Sigmoid colon (tissue), 3 donors: Measurements from ENCODE around the gene GAMT.

Experiments used
- POLR2A ChIP-seq, 2 donors: fragments of 450-650 bp; IDR thresholded peaks; one replicate each; pipeline ENCODE4 v1.6.1; 2016; ENCODE audit warnings: antibody characterized with exemption in 2 of 2, mild to moderate bottlenecking in 2 of 2, moderate library complexity in 2 of 2
- TF ChIP-seq, protein P1 (sequence below), 4 experiments: fragments of 450-650 bp in 3 of 4; fragments of 200-600 bp in 1 of 4; IDR thresholded peaks; one replicate each; pipeline ENCODE4 v1.5.1; 2016 to 2019; ENCODE audit warnings: antibody characterized with exemption in 4 of 4, mild to moderate bottlenecking in 3 of 4, moderate library complexity in 2 of 4

DNA sequence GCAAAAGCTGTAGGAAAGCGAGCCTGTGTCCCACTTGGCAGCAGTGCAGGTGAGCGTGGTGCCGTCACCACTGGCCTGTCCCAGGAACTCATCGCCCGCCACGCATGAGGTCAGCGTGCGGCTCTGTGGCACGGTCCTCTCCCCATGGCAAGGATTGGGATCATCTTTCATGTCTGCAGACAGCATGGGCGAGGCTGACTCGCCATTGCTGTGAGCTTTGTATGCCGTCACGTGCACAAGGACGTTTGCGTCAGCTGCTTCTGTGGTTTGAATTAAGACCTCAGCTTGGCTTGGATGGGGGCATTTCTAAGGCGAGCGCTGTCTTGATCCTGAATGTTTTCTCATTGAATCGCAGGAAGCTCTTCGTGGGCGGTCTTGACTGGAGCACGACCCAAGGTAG lies 15.8 kb upstream of the GAMT start:
- TF ChIP-seq, protein P1, sequence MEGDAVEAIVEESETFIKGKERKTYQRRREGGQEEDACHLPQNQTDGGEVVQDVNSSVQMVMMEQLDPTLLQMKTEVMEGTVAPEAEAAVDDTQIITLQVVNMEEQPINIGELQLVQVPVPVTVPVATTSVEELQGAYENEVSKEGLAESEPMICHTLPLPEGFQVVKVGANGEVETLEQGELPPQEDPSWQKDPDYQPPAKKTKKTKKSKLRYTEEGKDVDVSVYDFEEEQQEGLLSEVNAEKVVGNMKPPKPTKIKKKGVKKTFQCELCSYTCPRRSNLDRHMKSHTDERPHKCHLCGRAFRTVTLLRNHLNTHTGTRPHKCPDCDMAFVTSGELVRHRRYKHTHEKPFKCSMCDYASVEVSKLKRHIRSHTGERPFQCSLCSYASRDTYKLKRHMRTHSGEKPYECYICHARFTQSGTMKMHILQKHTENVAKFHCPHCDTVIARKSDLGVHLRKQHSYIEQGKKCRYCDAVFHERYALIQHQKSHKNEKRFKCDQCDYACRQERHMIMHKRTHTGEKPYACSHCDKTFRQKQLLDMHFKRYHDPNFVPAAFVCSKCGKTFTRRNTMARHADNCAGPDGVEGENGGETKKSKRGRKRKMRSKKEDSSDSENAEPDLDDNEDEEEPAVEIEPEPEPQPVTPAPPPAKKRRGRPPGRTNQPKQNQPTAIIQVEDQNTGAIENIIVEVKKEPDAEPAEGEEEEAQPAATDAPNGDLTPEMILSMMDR (IDR thresholded peaks at IDR 0.05): no peak
- TF ChIP-seq POLR2A (IDR thresholded peaks at IDR 0.05): no peak
